HUES48 (cell line): Measurements from ENCODE around the gene PDLIM3.
"Not testable (repeated sequence)": the region's sequence is repeated elsewhere in the genome, so short reads cannot be mapped to it uniquely, and the experiment has no call there.

Source experiments
- H3K27ac ChIP-seq: one replicate; pipeline ENCODE4 v1.7.0; 2013; ENCODE audit warnings: low read depth, low read length, inconsistent platforms
- H3K27me3 ChIP-seq: 2 replicates; pipeline ENCODE4 v1.6.1; 2013; ENCODE audit warnings: mild to moderate bottlenecking, low read length; ENCODE audit not compliant: control insufficient read depth, insufficient read depth
- H3K36me3 ChIP-seq: 2 replicates; pipeline ENCODE4 v1.6.1; 2013; ENCODE audit warnings: low read length; ENCODE audit not compliant: control insufficient read depth, insufficient read depth
- H3K4me1 ChIP-seq: 2 replicates; pipeline ENCODE4 v1.6.1; 2013; ENCODE audit warnings: mild to moderate bottlenecking, low read length; ENCODE audit not compliant: control insufficient read depth, insufficient read depth
- H3K4me3 ChIP-seq: 2 replicates; pipeline ENCODE4 v1.5.1; 2013; ENCODE audit warnings: mild to moderate bottlenecking, low read depth, low read length
- H3K9ac ChIP-seq: 2 replicates; pipeline ENCODE4 v1.6.1; 2013; ENCODE audit warnings: mild to moderate bottlenecking, low read depth, low read length, moderate library complexity
- H3K9me3 ChIP-seq: 2 replicates; pipeline ENCODE4 v1.6.1; 2013; ENCODE audit warnings: low read length; ENCODE audit not compliant: control insufficient read depth, insufficient read depth

The PDLIM3 gene

DNA sequence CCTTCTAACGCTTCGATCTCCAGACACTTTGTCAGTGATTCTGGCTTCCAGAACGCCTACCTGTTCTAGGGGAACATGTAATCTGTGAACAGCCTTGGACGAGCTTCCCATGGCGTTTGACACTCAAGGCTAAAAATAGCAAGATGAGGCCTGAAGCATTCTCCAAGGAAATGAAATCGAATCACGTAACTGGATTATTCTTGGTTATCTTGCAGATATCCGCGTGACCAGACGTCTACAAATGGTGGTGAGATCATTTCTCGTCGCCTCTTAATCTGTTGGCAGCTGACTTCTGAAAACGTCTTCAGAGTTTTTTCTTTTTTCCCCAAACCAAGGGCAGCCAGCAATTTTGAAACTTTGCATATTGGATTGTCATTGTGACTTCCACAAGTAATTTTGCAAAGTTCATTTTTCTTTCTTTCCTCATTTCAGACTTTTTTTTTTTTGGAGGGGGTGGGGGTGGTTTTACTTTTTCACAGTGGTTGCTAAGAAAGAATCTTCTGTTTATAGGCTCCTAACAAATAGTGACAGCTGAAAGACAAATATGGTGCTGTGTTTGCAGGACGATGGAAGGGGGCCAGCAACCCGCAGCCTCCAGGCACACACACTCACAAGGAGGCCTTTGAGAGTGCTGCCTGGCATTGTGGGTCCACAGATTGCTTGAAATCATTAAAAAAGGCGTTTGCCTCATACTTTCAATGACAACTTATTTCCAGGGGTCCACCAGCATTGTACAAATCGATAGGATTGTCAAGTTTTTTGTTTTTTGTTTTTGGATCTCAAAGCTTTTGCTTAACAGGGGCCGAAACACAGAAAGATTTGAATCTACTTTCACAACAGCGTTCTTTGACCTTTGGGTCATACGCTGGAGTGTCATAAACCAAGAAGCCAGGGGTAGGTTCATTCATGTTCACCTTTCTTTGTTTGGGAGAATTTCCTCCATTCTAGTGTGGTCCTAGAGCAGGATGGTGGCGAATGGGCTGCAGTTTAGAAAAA lies 32.4 kb upstream of the PDLIM3 start:
- H3K27me3 ChIP-seq = no peaks in the 10 kb centered on the region
- no peak overlapping the region for H3K4me3 ChIP-seq
- no peak overlapping the region; the same call in 1 of the 2 replicates for H3K9ac ChIP-seq
- peaks cover 7% of the 10 kb centered on the region for H3K9me3 ChIP-seq
- H3K36me3 ChIP-seq = no peaks in the 10 kb centered on the region
- H3K27ac ChIP-seq = peak overlapping the region; percentile 74
- H3K4me1 ChIP-seq = no peaks in the 10 kb centered on the region

DNA sequence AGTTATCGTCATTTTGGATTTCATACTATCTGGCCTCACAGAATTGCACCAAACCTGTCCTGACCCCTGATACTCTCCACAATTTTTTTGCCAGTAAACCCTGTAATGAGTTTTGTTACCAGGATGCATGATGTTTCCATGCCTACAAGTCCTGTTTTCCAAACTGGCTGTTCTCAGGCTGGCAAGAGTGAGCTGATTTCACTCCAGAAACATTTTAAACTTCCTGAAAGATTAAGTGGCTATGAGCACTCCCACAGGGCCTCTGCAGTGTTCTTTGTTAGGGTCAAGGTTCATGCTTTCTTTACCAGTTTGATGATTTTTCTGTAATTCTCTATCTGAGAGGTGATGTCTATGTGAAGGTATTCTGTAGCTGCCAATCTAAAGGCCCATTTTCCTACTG lies 31.7 kb upstream of the PDLIM3 start:
- Histone ChIP-seq H3K4me1 (no peaks in the 10 kb centered on the region), H3K27ac (peak overlapping the region; percentile 74), H3K9ac (no peak overlapping the region; the same call in 1 of the 2 replicates), H3K36me3 (no peaks in the 10 kb centered on the region), H3K27me3 (no peaks in the 10 kb centered on the region), H3K4me3 (no peak overlapping the region), H3K9me3 (peaks cover 7% of the 10 kb centered on the region)

DNA sequence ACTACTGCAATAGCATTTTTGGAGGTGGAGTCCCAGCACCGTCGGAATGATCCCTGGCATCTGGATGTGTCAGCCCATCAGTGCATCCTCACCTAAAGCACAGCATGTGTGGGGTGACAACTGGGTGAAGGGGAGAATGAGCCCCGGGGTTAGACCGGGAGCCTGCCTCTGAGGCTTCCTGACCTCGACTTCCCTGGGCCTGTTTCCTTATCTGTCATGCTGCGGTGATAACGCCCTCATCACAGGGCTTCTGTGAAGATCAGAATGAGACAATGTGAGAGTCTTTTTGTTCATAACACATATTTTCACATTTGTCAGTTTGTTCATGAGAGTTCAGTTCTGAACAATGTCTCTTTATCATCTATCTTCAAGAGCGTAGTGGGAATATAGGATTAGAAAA lies 31.1 kb upstream of the PDLIM3 start:
- H3K4me1 ChIP-seq = no peaks in the 10 kb centered on the region
- peaks cover 7% of the 10 kb centered on the region for H3K9me3 ChIP-seq
- no peak overlapping the region for H3K4me3 ChIP-seq
- H3K36me3 ChIP-seq = no peaks in the 10 kb centered on the region
- H3K9ac ChIP-seq = no peak overlapping the region
- peak overlapping the region; percentile 74 for H3K27ac ChIP-seq
- H3K27me3 ChIP-seq = no peaks in the 10 kb centered on the region

DNA sequence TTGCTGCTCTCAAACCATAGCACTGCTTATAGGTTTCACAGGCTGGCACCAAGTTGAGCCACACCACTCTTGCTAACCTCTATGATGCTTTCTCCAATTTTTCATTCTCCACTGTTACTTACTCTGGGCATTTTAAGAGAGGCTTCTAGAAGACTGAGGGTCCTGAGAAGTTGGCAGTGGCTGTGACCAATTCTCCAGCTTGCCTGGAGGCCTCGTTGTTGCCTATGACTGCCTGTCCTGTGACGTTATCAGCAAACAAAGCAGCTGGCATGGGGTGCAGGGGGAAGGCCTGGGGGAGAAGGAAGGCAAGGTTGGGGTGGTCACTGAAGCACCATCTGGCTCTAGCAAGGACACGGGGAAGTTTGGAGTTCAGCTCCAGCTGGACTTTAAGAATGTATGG lies 30.4 kb upstream of the PDLIM3 start:
- Histone ChIP-seq H3K9ac (no peak overlapping the region), H3K9me3 (peaks cover 7% of the 10 kb centered on the region), H3K4me1 (no peaks in the 10 kb centered on the region), H3K4me3 (no peak overlapping the region), H3K36me3 (no peaks in the 10 kb centered on the region), H3K27ac (no peak overlapping the region), H3K27me3 (no peaks in the 10 kb centered on the region)

DNA sequence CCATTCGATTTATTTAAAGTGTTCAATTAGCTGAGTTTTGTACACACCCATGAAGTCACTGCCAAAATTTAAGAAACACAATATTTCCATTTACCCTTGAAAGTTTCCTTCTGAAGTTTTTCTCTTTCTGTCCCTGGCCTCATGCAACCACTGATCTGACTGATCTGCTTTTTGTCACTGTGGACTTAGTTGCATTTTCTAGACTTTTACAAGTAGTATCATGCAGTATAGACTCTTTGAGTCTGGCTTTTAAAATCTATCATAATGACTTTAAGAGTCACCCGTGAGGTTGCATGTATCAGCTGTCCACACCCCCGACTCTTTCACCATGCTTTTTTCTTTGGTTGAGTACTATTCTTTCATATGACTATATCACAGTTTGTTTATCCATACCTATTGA lies 29.0 kb upstream of the PDLIM3 start:
- Histone ChIP-seq H3K27me3 (no peaks in the 10 kb centered on the region), H3K27ac (no peak overlapping the region), H3K4me3 (no peak overlapping the region), H3K9me3 (peaks cover 7% of the 10 kb centered on the region), H3K4me1 (no peaks in the 10 kb centered on the region), H3K36me3 (no peaks in the 10 kb centered on the region), H3K9ac (no peak overlapping the region)

DNA sequence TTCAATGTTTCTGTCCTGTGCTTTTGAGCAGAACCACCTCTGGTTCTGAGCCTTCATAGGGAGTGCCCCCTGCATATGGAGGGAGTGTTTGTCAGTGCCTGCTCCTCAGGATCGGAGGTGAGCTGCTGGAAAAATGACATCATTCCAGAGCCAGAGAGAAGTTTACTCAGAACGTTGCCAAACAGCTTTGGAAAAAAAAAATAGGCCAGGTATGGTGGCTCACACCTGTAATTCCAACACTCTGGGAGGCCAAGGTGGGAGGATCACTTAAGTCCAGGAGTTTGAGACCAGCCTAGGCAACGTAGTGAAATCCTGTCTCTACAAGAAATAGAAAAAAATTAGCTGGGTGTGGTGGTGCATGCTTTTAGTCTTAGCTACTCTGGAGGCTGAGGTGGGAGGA lies 27.2 kb upstream of the PDLIM3 start:
- Histone ChIP-seq H3K36me3 (no peaks in the 10 kb centered on the region), H3K4me1 (no peaks in the 10 kb centered on the region), H3K27ac (no peak overlapping the region), H3K4me3 (no peak overlapping the region), H3K9ac (no peak overlapping the region), H3K9me3 (peaks cover 7% of the 10 kb centered on the region), H3K27me3 (no peaks in the 10 kb centered on the region)

DNA sequence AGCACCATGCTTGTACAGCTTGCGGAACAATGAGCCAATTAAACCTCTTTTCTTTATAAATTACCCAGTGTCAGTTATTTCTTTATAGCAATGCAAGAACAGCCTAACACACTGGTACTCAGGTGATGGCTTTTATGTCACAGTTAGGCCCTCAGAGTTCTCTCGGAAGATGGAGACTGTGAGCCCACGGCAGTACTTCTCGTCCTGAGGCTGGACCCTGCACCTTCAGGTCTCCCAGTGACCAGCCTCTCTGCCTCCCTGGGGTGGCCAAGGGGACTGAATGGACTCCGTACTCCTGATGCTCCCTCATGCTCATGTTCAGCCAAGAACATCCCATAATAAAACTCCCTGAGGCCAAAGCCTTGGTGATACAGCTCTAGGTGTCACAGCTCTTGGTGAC lies 25.0 kb upstream of the PDLIM3 start:
- Histone ChIP-seq H3K9me3 (peaks cover 4% of the 10 kb centered on the region), H3K36me3 (no peaks in the 10 kb centered on the region), H3K27ac (peak overlapping the region; percentile 42), H3K4me3 (no peak overlapping the region), H3K4me1 (no peaks in the 10 kb centered on the region), H3K9ac (no peak overlapping the region), H3K27me3 (no peaks in the 10 kb centered on the region)

DNA sequence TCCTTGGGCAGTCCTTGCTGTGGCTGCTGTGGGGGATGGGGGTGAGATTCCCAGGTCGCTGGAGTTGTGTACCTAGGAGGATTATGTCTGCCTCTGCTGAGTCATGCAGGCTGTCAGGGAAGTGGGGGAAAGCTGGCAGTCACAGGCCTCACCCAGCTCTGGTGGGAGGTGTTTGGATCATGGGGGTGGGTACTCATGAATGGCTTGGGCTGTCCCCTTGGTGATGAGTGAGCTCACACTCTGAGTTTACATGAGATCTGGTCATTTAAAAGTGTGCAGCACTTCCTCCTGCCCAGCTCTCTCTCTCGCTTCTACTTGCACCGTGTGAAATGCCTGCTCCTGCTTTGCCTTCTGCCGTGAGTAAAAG lies 24.6 kb upstream of the PDLIM3 start:
- peak overlapping the region; percentile 42 for H3K27ac ChIP-seq
- H3K9me3 ChIP-seq = peaks cover under 1% of the 10 kb centered on the region
- H3K27me3 ChIP-seq = no peaks in the 10 kb centered on the region
- no peak overlapping the region for H3K9ac ChIP-seq
- H3K4me3 ChIP-seq = no peak overlapping the region
- H3K36me3 ChIP-seq = no peaks in the 10 kb centered on the region
- no peaks in the 10 kb centered on the region for H3K4me1 ChIP-seq

DNA sequence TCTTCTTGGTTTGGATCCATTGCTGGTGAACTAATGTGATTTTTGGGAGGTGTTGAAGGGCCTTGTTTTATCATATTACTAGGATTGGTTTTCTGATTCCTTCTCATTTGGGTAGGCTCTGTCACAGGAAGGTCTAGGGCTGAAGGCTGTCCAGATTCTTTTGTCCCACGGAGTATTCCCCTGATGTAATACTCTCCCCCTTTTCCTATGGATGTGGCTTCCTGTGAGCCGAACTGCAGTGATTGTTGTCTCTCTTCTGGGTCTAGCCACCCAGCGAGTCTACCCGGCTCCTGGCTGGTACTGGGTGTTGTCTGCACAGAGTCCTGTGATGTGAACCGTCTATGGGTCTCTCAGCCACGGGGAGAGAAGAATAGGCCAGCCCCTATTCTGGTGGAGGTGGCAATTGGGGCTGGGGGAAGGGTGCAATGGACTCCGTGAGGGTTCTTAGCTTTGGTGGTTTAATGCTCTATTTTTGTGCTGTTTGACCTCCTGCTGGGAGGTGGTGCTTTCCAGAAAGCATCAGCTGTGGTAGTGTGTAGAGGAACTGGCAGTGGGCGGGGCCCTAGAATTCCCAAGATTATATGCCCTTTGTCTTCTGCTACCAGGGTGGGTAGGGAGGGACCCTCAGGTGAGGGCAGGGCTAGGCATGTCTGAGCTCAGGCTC lies 24.1 kb upstream of the PDLIM3 start:
- H3K9me3 ChIP-seq, H3K27me3 ChIP-seq, H3K9ac ChIP-seq, H3K36me3 ChIP-seq, H3K4me1 ChIP-seq, H3K4me3 ChIP-seq: not testable (repeated sequence)
- peak overlapping the region; percentile 35 for H3K27ac ChIP-seq

DNA sequence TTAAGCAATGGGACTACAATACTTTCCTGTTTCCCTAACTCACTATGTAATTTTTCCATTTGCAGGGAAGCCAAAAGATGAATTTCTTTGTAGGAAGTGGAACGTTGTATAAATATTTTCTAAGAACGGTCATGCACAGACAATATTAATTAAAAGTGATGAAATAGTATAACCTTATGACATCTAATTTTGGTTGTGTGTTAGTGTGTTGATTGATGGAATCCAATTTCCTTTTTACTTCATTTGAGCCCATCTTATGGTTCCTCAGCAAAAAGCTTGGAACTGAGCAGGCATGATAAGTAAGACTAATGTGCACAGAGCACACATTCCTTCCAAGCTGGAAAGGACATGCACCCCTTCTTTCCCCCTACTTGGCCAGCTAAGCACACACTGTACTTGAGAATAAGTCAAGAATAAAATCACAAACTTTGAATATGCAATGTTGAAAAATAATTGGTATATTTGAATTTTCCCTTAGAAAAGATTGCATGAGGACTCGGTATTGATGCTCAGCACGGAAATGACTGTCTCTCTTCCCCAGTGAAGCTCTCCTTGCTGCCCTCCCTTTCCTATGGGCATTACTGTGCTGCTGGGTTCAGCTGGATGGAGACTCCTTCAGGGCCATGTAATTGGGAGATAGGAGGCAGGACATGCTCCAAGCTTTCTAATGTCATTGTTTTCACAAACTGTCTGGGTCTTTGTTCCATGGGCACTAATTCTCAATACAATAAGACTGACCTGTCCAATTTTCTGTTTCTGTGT lies 19.2 kb upstream of the PDLIM3 start:
- Histone ChIP-seq H3K27ac (no peak overlapping the region), H3K9me3 (no peaks in the 10 kb centered on the region), H3K36me3 (no peaks in the 10 kb centered on the region), H3K27me3 (no peaks in the 10 kb centered on the region), H3K4me1 (no peaks in the 10 kb centered on the region), H3K9ac (no peak overlapping the region), H3K4me3 (no peak overlapping the region)
